GM19240 (cell line): ENCODE measurements around the gene HTR6.

Experiments used
- DNase-seq: peaks from one replicate; pipeline ENCODE4 v3.0.0; 2011; ENCODE audit warnings: low spot score; ENCODE audit not compliant: insufficient read length

Gene HTR6

GRCh38 chr1:19717467-19717866, 52.8 kb downstream of the HTR6 start:
- DNase-seq = no peak

- no peak for DNase-seq
Measured at GRCh38 chr1:19720174-19720573, 55.5 kb downstream of the HTR6 start.

GRCh38 chr1:19720973-19721372, 56.3 kb downstream of the HTR6 start:
- DNase-seq = no peak

- DNase-seq = no peak
Measured at GRCh38 chr1:19723874-19724273, 59.2 kb downstream of the HTR6 start.

GRCh38 chr1:19725606-19726005, 60.9 kb downstream of the HTR6 start:
- DNase-seq = no peak

GRCh38 chr1:19728413-19729145, 63.9 kb downstream of the HTR6 start:
- no peak for DNase-seq

GRCh38 chr1:19730232-19730631, 65.6 kb downstream of the HTR6 start:
- no peak for DNase-seq
